Measurements from ENCODE around the gene HOXD13.

HOXD13 gene

DNA sequence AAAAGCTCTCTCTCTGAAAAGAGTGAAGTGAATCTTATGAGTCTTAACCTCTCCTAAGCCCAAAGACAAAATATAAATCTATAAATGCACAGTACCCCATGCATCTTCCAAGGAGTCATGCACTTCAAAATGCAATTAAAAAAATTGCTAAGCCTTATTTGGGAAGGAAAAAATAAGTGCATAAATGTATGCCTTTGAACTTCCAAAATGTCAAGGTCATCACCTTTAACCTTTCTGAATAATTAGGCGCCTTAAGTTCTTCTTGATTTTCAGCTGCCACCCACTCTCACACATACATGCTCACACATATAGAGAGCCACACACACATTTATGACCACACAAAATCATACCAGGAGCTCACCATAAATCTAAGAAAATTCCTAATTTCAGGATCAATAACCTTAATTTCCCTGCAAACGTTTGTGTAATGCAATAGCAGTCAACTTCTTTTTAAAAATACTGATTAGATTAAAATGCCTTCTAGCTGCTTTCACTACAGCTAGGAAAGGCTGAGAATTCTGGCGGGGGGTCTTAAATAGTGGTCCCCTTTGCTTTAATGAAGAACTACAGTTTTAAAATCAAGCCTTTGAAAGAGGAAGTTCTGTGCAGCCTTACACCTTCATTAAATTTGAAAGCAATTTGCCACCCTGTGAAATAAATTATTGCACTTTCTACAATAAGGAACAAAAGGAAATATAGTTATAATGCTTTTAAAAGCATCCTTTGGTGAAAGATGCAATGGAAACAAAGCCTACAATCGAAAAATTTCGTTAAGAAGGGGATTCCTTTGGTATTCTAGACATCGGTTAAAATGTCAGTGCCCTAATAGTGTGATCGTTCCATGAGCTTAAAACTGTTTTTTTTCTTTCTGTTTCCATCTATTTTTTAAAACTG is 18.1 kb downstream of the HOXD13 start:
- H3K9me3 ChIP-seq (ENCODE audit: low read depth, low read length), result no peaks in the 10 kb centered on the region

DNA sequence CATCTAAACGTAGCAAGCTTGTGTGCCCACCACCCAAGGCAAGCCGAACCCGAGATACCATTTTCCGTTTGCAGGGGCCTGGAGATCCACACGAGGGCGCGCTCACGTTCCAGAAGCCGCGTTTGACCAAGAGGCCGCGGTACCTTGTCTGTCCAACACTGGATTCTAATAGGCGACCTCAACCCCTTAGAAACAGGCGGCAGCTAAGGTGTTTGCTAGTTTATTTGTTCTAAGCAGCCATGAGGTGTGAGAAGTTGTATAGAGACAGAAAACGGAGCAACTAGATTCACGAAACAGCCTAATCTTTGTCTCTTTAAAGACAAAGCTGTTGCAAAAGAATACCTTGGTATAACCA is 18.8 kb downstream of the HOXD13 start:
- no peak for TF ChIP-seq EZH2 (IDR thresholded peaks at IDR 0.05)
- TF ChIP-seq POLR2AphosphoS5 (IDR thresholded peaks at IDR 0.05; ENCODE audit: borderline replicate concordance, low read depth, low read length), result no peak
- no peak for TF ChIP-seq FOXP2 (optimal IDR thresholded peaks at IDR 0.05; ENCODE audit: control extremely low read depth, extremely low read length, insufficient read depth)
- Histone ChIP-seq H3K36me3 (ENCODE audit: insufficient read depth, low read length) (peaks cover 69% of the 10 kb centered on the region), H3K27ac (no peak overlapping the region), H3K4me3 (no peak overlapping the region; the same call in 1 of the 2 replicates), H3K9ac (ENCODE audit: insufficient read length) (no peak overlapping the region), H3K9me3 (ENCODE audit: low read depth, low read length) (no peaks in the 10 kb centered on the region)
- no peak for DNase-seq (ENCODE audit: low read depth, low spot score)

More for the DNA sequence above, 18.1 kb downstream of the HOXD13 start:
- TF ChIP-seq POLR2AphosphoS5 (IDR thresholded peaks at IDR 0.05; ENCODE audit: borderline replicate concordance, low read depth, low read length) (no peak), EZH2 (IDR thresholded peaks at IDR 0.05) (no peak), FOXP2 (optimal IDR thresholded peaks at IDR 0.05; ENCODE audit: control extremely low read depth, extremely low read length, insufficient read depth) (no peak)
- Histone ChIP-seq H3K9ac (ENCODE audit: insufficient read length) (no peak overlapping the region), H3K27ac (peak overlapping the region; percentile 0; the same call in 1 of the 2 replicates), H3K36me3 (ENCODE audit: insufficient read depth, low read length) (peaks cover 62% of the 10 kb centered on the region), H3K4me3 (peak overlapping the region; percentile 81)
- DNase-seq (ENCODE audit: low read depth, low spot score), result no peak

DNA sequence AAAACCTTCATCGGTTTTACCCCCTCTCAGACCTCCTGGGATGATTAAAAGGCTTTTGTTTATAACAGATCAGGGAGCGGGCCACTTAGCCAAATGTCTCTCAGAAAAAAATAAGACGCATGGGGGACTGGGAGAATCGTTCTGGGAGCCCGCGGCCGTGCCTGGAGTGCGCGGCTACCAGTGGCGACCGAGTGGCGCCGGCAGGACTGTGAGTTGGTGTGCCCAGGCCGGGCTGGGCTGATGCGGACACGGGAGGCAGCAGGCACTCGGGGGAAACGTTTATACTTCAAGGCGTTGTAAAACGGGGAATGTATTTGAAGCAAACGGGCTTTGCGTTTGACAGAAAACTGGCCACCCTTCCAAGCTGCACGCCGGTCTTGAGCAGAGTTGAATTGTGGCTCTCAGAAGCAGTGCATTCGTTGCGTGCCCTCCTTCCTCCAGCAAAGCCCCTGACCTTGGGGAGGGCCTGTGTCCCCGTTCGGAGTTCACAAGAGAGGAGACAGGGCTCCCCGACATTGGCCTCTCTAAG is 19.4 kb downstream of the HOXD13 start:
- Histone ChIP-seq H3K27ac (no peak overlapping the region), H3K9me3 (ENCODE audit: low read depth, low read length) (no peaks in the 10 kb centered on the region), H3K36me3 (ENCODE audit: insufficient read depth, low read length) (peaks cover 75% of the 10 kb centered on the region), H3K4me3 (no peak overlapping the region), H3K9ac (ENCODE audit: insufficient read length) (no peak overlapping the region)
- TF ChIP-seq FOXP2 (optimal IDR thresholded peaks at IDR 0.05; ENCODE audit: control extremely low read depth, extremely low read length, insufficient read depth) (no peak), EZH2 (IDR thresholded peaks at IDR 0.05) (no peak), POLR2AphosphoS5 (IDR thresholded peaks at IDR 0.05; ENCODE audit: borderline replicate concordance, low read depth, low read length) (no peak)
- DNase-seq (ENCODE audit: low read depth, low spot score), result no peak

DNA sequence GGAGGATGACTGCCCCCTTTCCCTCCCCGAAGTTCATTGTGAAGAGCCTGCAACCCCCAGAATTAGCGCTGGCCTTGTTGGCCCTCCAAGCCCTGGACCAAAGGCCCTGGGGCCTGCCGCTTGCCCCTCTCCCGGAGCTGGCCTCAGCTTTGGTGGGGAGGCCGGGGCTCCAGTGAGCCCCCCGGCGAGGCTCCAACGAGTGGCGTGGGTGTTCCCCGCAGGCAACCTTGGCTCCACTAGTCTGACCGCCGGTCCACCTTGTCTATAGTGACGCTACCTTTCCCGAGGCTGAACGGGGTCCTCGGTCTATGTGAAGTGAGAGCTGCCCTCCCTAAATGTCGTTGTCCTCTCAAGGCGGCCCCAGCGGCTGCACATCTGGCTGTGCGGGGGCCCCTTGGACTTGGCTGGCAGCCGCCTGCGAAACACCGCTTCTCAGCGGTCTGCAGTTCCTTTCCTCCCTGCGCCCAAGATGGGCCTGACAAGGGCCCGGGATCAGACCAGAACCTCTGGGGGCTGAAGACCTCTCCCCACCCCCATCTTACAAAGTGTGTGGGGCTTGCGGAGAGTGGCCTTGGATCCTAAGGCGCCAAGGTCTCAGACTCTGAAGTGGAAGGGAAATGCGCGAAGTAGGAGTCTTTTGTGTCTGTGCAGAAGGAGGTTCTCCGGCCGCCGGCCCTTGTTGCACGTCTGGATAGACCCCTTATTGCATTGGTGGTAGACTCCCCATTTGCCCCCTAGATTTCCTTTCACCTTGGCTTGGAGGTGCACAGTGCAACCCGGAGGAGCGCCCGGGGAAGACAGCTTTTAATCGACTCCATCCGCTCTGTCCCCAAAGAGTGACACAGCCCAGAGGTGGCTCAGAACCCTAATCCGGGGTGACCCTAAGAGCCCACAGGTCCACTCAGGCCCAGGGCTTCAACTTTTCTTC is 20.1 kb downstream of the HOXD13 start:
- Histone ChIP-seq H3K4me3 (no peak overlapping the region), H3K9ac (ENCODE audit: insufficient read length) (no peak overlapping the region), H3K27ac (no peak overlapping the region), H3K36me3 (ENCODE audit: insufficient read depth, low read length) (peaks cover 82% of the 10 kb centered on the region), H3K9me3 (ENCODE audit: low read depth, low read length) (no peaks in the 10 kb centered on the region)
- TF ChIP-seq EZH2 (IDR thresholded peaks at IDR 0.05), result no peak
- TF ChIP-seq POLR2AphosphoS5 (IDR thresholded peaks at IDR 0.05; ENCODE audit: borderline replicate concordance, low read depth, low read length), result no peak
- TF ChIP-seq FOXP2 (optimal IDR thresholded peaks at IDR 0.05; ENCODE audit: control extremely low read depth, extremely low read length, insufficient read depth), result no peak
- DNase-seq (ENCODE audit: low read depth, low spot score), result no peak

DNA sequence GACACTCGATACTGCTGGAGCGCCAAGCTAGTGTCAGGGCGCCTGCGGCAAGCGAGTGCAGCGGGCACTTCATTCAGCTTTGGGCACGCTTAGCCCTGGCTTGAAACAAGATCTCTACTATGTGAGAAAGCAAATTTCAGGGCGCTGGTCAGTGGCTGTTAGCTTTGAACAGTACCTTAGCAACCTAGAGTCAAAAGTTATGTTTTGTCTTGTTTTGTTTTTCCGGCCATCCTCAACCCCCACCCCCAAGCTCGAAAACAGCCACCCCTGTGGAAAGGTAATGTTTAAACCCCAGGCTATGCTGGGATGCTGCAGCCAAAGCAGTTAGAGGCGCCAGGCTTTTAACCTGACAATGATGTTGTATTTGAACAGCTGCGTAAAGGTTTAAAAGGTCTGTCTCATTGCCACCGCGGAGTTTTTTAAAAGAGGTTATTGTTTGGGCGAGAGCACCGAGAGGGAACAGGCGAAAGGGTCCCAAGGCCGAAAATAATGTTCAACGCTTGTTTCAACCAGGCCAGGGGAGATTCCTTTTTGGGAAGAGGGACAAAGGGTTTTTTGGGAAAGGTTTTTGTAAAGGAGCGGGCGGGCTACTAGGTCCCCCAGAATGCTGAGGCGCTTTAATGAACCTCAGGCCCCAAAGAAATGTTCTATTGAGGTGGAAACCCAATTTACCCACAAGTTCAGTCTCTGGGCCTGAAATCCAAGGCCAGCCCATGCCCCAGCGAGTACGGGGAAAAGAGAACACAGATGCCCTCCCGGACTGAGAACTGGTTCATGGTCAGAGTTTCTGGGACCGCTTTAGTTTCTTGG is 21.8 kb downstream of the HOXD13 start:
- no peak overlapping the region for H3K9ac ChIP-seq (ENCODE audit: insufficient read length)
- no peak overlapping the region for H3K4me3 ChIP-seq
- H3K27ac ChIP-seq, result no peak overlapping the region
- H3K9me3 ChIP-seq (ENCODE audit: low read depth, low read length), result no peaks in the 10 kb centered on the region
- DNase-seq (ENCODE audit: low read depth, low spot score), result no peak
- peaks cover 91% of the 10 kb centered on the region for H3K36me3 ChIP-seq (ENCODE audit: insufficient read depth, low read length)
- no peak for TF ChIP-seq EZH2 (IDR thresholded peaks at IDR 0.05)
- no peak for TF ChIP-seq FOXP2 (optimal IDR thresholded peaks at IDR 0.05; ENCODE audit: control extremely low read depth, extremely low read length, insufficient read depth)
- no peak for TF ChIP-seq POLR2AphosphoS5 (IDR thresholded peaks at IDR 0.05; ENCODE audit: borderline replicate concordance, low read depth, low read length)

DNA sequence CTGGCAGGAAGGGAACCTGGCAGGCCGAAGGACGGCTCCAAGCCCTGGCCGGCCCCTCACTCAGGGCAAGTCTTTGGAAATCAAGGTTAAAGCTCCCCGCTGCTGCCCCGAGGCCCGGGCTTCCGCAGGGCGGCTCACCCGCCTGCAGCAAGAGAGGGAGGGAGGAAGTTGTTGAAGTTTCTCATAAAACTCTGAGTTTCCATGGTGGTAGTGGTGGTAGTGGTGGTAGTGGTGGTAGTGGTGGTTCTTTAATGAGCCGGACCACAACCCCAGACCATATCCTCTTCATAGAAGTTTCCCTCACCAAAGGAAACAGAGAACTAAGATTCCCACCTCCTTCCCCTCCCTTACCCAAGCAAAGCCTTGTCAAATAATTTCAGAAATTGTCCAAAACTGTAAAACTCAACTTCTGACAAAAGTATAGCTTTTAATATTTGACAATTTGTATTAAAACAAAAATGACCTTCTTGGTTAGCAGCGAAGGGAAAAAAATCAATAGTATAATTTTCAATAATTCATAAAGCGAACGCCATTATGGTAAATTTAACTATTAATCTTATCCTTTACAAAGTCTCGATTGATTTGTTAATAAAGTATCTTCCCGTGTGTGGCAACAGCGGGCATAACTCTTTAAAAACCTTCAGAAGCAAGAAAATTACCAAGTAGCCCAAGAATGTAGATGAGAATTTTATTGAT is 22.6 kb downstream of the HOXD13 start:
- Histone ChIP-seq H3K9me3 (ENCODE audit: low read depth, low read length) (no peaks in the 10 kb centered on the region), H3K27ac (0 out of 2 replicates have a peak overlapping the region, but pooled peaks have one; percentile 21), H3K9ac (ENCODE audit: insufficient read length) (no peak overlapping the region), H3K36me3 (ENCODE audit: insufficient read depth, low read length) (peaks cover 89% of the 10 kb centered on the region), H3K4me3 (no peak overlapping the region)
- no peak for TF ChIP-seq FOXP2 (optimal IDR thresholded peaks at IDR 0.05; ENCODE audit: control extremely low read depth, extremely low read length, insufficient read depth)
- no peak for TF ChIP-seq EZH2 (IDR thresholded peaks at IDR 0.05)
- TF ChIP-seq POLR2AphosphoS5 (IDR thresholded peaks at IDR 0.05; ENCODE audit: borderline replicate concordance, low read depth, low read length), result no peak
- DNase-seq (ENCODE audit: low read depth, low spot score), result no peak

Measured in SK-N-MC (cell line).